K562 (cell line): Measurements from ENCODE around the gene INPP4B. TPM values are rescaled to one million over a fixed set of nuclear protein-coding genes. Genes with fewer than 3 reads are reported as not detected.

ENCODE experiments used
- ATAC-seq: fragments of 200-7000 bp; cut with Tn5 transposase; 3 replicates; pipeline ENCODE4 v1.9.1; 2020; ENCODE audit warnings: moderate library complexity
- BruUV-seq: library from RNA; stranded (reverse); fragments of 400-500 nt; replicated peaks from 2 replicates; lab custom pipeline; 2021; lab: Mats Ljungman, UMichigan
- CTCF ChIA-PET: fragments of 300-600 bp; formaldehyde crosslinking; extraction: SDS; loops from one replicate; lab custom pipeline; 2021; ENCODE audit warnings: low intra/inter-chr PET ratio; lab: Yijun Ruan, JAX
- POLR2A ChIA-PET: fragments of 300-600, 350-650 bp; sonication (Branson Sonifier 250); formaldehyde crosslinking; extraction: SDS; loops from one replicate; lab custom pipeline; 2021; ENCODE audit warnings: antibody characterized with exemption, inconsistent platforms; lab: Yijun Ruan, JAX
- DNase-seq, 4 experiments: peaks; one replicate each; pipeline versions ENCODE4 v3.0.0 to v3.0.0-alpha.2; 2011 to 2018; ENCODE audit warnings: low spot score in 3 of 4, mixed read lengths in 3 of 4; ENCODE audit errors: extremely low read depth in 1 of 4
- FAIRE-seq: peaks from 2 replicates; lab custom pipeline; 2011; peaks lifted over from hg19 to GRCh38; lab: Jason Lieb, UNC
- H2AFZ ChIP-seq: 2 replicates; pipeline ENCODE4 v1.6.0; 2011; ENCODE audit warnings: low read depth, low read length, control low read depth, inconsistent platforms
- H3K27ac ChIP-seq: fragments of 200-600 bp; 3 replicates; pipeline ENCODE4 v1.8.0; 2011; ENCODE audit warnings: low read depth, mild to moderate bottlenecking, control low read depth, inconsistent platforms, low read length, moderate library complexity, mixed read lengths; ENCODE audit errors: extremely low read depth
- H3K27me3 ChIP-seq, 2 experiments: fragments of 300-600 bp in 1 of 2; 2 replicates in 1 of 2; 3 replicates in 1 of 2; pipeline versions ENCODE4 v1.6.0 to v1.8.0; 2011; ENCODE audit warnings: inconsistent platforms in 2 of 2, low read length in 2 of 2, mild to moderate bottlenecking in 1 of 2, mixed read lengths in 1 of 2, moderate library complexity in 1 of 2; ENCODE audit not compliant: control insufficient read depth in 2 of 2, insufficient read depth in 2 of 2
- H3K36me3 ChIP-seq: fragments of 300-600 bp; 3 replicates; pipeline ENCODE4 v1.8.0; 2011; ENCODE audit warnings: mild to moderate bottlenecking, low read length, inconsistent platforms; ENCODE audit not compliant: control insufficient read depth, insufficient read depth
- H3K4me1 ChIP-seq, 2 experiments: fragments of 200-600 bp in 1 of 2; replicated peaks in 1 of 2; 2 replicates in 1 of 2; 3 replicates in 1 of 2; pipeline versions ENCODE4 v1.5.1 to v1.8.0; 2011; ENCODE audit warnings: inconsistent platforms in 2 of 2, low read length in 2 of 2, mild to moderate bottlenecking in 1 of 2, mixed read lengths in 1 of 2, moderate library complexity in 1 of 2; ENCODE audit not compliant: control insufficient read depth in 2 of 2, insufficient read depth in 2 of 2
- H3K4me2 ChIP-seq: 2 replicates; pipeline ENCODE4 v1.6.1; 2011; ENCODE audit warnings: low read length, control low read depth, inconsistent platforms, mixed read lengths; ENCODE audit not compliant: insufficient read depth
- H3K4me3 ChIP-seq: fragments of 200-600 bp; sonication (generic), shearing (Covaris generic); 2 replicates; pipeline ENCODE4 v1.5.1; 2016; ENCODE audit warnings: control low read depth, inconsistent platforms
- H3K79me2 ChIP-seq: fragments of 200-600 bp; 3 replicates; pipeline ENCODE4 v1.8.0; 2011; ENCODE audit warnings: low read length, inconsistent platforms; ENCODE audit not compliant: control insufficient read depth, insufficient read depth
- H3K9ac ChIP-seq, 2 experiments: 2 replicates each; pipeline versions ENCODE4 v1.6.0 to v1.6.1; 2011; ENCODE audit warnings: low read depth in 2 of 2, low read length in 2 of 2, control low read depth in 1 of 2, inconsistent platforms in 1 of 2, mild to moderate bottlenecking in 1 of 2, mixed read lengths in 1 of 2; ENCODE audit not compliant: insufficient read depth in 1 of 2
- H3K9me1 ChIP-seq: one replicate; pipeline ENCODE4 v1.6.0; 2011; ENCODE audit warnings: inconsistent platforms, mild to moderate bottlenecking, low read length, moderate library complexity; ENCODE audit not compliant: control insufficient read depth, insufficient read depth
- H3K9me3 ChIP-seq: replicated peaks from 2 replicates; pipeline ENCODE4 v1.5.1; 2011; ENCODE audit warnings: low read depth, low read length, inconsistent platforms; ENCODE audit not compliant: control insufficient read depth, insufficient read depth
- H4K20me1 ChIP-seq: replicated peaks from 2 replicates; pipeline ENCODE4 v1.6.1; 2011; ENCODE audit warnings: low read length, inconsistent platforms, mixed read lengths; ENCODE audit not compliant: control insufficient read depth, insufficient read depth
- BDP1 ChIP-seq: IDR thresholded peaks from 3 replicates; pipeline ENCODE4 v1.6.1; 2011; ENCODE audit not compliant: insufficient read length, insufficient read depth
- FOXJ3 ChIP-seq: sonication (generic); formaldehyde crosslinking; IDR thresholded peaks from 2 replicates; pipeline ENCODE4 v1.4.0; 2020; ENCODE audit warnings: mild to moderate bottlenecking, missing genetic modification reagents
- GTF3C2 ChIP-seq: IDR thresholded peaks from 3 replicates; pipeline ENCODE4 v1.6.1; 2011; ENCODE audit warnings: borderline replicate concordance, mild to moderate bottlenecking, moderate library complexity; ENCODE audit not compliant: insufficient read length; ENCODE audit errors: extremely low read depth
- JUN ChIP-seq, 2 experiments: sonication (generic) in 1 of 2; formaldehyde crosslinking in 1 of 2; IDR thresholded peaks; 2 replicates each; pipeline versions ENCODE4 v1.6.1 to v1.8.0; 2012 to 2022; ENCODE audit warnings: borderline replicate concordance in 2 of 2, mild to moderate bottlenecking in 2 of 2, improper control_type of control experiment in 1 of 2, low read depth in 1 of 2, low read length in 1 of 2, missing genetic modification reagents in 1 of 2
- KLF16 ChIP-seq: IDR thresholded peaks from 2 replicates; pipeline ENCODE4 v1.6.1; 2016; ENCODE audit warnings: antibody characterized with exemption
- NFE2 ChIP-seq: IDR thresholded peaks from 2 replicates; pipeline ENCODE4 v1.6.1; 2014; ENCODE audit warnings: antibody characterized with exemption, low read depth
- OTX1 ChIP-seq: fragments of 450-650 bp; formaldehyde crosslinking; IDR thresholded peaks from 2 replicates; pipeline ENCODE4 v1.4.0; 2022; ENCODE audit warnings: mild to moderate bottlenecking
- PCBP1 ChIP-seq: fragments of 200-400 bp; formaldehyde crosslinking; IDR thresholded peaks from 2 replicates; pipeline ENCODE4 v1.6.1; 2018; ENCODE audit warnings: mild to moderate bottlenecking, low read depth, low read length; ENCODE audit not compliant: poor library complexity, severe bottlenecking
- RBFOX2 ChIP-seq: fragments of 200-400 bp; formaldehyde crosslinking; IDR thresholded peaks from 2 replicates; pipeline ENCODE4 v1.6.1; 2017; ENCODE audit warnings: low read depth, mild to moderate bottlenecking, low read length, moderate library complexity
- RUNX1 ChIP-seq: sonication (generic); IDR thresholded peaks from 2 replicates; pipeline ENCODE4 v1.6.1; 2016; ENCODE audit warnings: antibody characterized with exemption, low read depth
- SPI1 ChIP-seq: IDR thresholded peaks from 2 replicates; pipeline ENCODE4 v1.6.1; 2011; ENCODE audit warnings: low read depth, low read length, control low read depth, borderline replicate concordance
- ZNF253 ChIP-seq: fragments of 250-450 bp; sonication (Bioruptor Pico); conservative IDR thresholded peaks from 2 replicates; pipeline ENCODE4 v1.6.1; 2021; ENCODE audit warnings: mild to moderate bottlenecking
- WGBS: fragments of 100-300 bp; shearing (Covaris generic); methylation state at CpG from one replicate; pipeline ENCODE4 v1.1.6; 2016; ENCODE audit warnings: low coverage, mixed read lengths; ENCODE audit not compliant: insufficient coverage; ENCODE audit errors: missing lambda C conversion rate; 5-methylcytosine and 5-hydroxymethylcytosine counted together
- in situ Hi-C: fragments of 300-500 bp; cut with MboI; formaldehyde crosslinking; loops from 4 replicates; pipeline ENCODE4 v1.15.0; 2018; ENCODE audit warnings: inconsistent platforms, mixed read lengths
- intact Hi-C: fragments of 100-400 bp; cut with micrococcal nuclease; formaldehyde crosslinking; loops from 2 replicates; pipeline ENCODE4 v1.14.2; 2022
- polyA plus RNA-seq, 8 experiments: library from polyadenylated mRNA; depleted of rRNA in 4 of 8; stranded (reverse) in 5 of 8; unstranded in 3 of 8; fragments of >200 nt; fragmentation: Nextera tagmentation in 2 of 8; fragmentation: Illumina TruSeq in 1 of 8; extraction: Ambion mirVana in 2 of 8; extraction: Trizol in 1 of 8; gene quantifications; 2 replicates each; pipeline versions ENCODE4 v1.2.1 to v1.2.3, GENCODE V29; 2011 to 2014; ENCODE audit warnings: inconsistent platforms in 1 of 8, missing spikeins in 1 of 8
- total RNA-seq, 7 experiments: library from RNA; depleted of rRNA in 6 of 7; stranded (reverse); fragments of >200 nt in 6 of 7; fragmentation: Illumina TruSeq in 2 of 7; extraction: Trizol in 2 of 7; gene quantifications; 2 replicates each; pipeline versions ENCODE4 v1.2.1 to v1.2.3, GENCODE V29; 2011 to 2021; ENCODE audit warnings: low replicate concordance in 1 of 7
- TF ChIP-seq, protein P1 (sequence below): fragments of 450-650 bp; IDR thresholded peaks from 2 replicates; pipeline ENCODE4 v1.6.1; 2016; ENCODE audit warnings: borderline replicate concordance
- TF ChIP-seq, protein P2 (sequence below): sonication (generic); formaldehyde crosslinking; IDR thresholded peaks from 2 replicates; pipeline ENCODE4 v1.8.0; 2022; ENCODE audit warnings: mild to moderate bottlenecking, missing genetic modification reagents

The INPP4B gene
- total and polyA plus RNA-seq, 9 of the 15 experiments (the other 6 are each of a cell fraction or from before 2014, with no cell fraction given) = 0.04 to 0.11 TPM; not detected in 7

- in situ Hi-C loops (no loop called here), intact Hi-C loops (no loop called here)
- H3K27ac ChIP-seq = no peak overlapping the region
- H3K9me3 ChIP-seq = no peaks in the 10 kb centered on the region
- FAIRE-seq (no peak), ATAC-seq (no peak), DNase-seq (no peak)
- H3K4me3 ChIP-seq = no peak overlapping the region
- no peaks in the 10 kb centered on the region for H3K4me1 ChIP-seq
- ChIA-PET CTCF (no interaction called here), POLR2A (no interaction called here)
- H3K36me3 ChIP-seq = no peaks in the 10 kb centered on the region
- H3K4me2 ChIP-seq = no peak overlapping the region
- no peaks in the 10 kb centered on the region for H3K9me1 ChIP-seq
- 3% methylated on average over 3 of the region's 3 CpGs for WGBS
- no TSS peak for BruUV-seq
- no peaks in the 10 kb centered on the region for H3K27me3 ChIP-seq
- H3K79me2 ChIP-seq = no peaks in the 10 kb centered on the region
- no peaks in the 10 kb centered on the region for H4K20me1 ChIP-seq
- H2AFZ ChIP-seq = no peak overlapping the region
- H3K9ac ChIP-seq = no peak overlapping the region
- TF ChIP-seq SPI1 (no peak), RUNX1 (no peak), FOXJ3 (CRISPR knock-in tag) (no peak), GTF3C2 (no peak), PCBP1 (no peak), BDP1 (no peak), RBFOX2 (no peak), NFE2 (no peak), JUN (IDR thresholded peaks at IDR 0.05; ENCODE audit: borderline replicate concordance, low read depth, low read length) (no peak), JUN (CRISPR knock-in tag; IDR thresholded peaks at IDR 0.05; ENCODE audit: borderline replicate concordance) (no peak), KLF16 (no peak), ZNF253 (CRISPR knock-in tag) (no peak), OTX1 (CRISPR knock-in tag) (no peak)
- TF ChIP-seq, protein P1, sequence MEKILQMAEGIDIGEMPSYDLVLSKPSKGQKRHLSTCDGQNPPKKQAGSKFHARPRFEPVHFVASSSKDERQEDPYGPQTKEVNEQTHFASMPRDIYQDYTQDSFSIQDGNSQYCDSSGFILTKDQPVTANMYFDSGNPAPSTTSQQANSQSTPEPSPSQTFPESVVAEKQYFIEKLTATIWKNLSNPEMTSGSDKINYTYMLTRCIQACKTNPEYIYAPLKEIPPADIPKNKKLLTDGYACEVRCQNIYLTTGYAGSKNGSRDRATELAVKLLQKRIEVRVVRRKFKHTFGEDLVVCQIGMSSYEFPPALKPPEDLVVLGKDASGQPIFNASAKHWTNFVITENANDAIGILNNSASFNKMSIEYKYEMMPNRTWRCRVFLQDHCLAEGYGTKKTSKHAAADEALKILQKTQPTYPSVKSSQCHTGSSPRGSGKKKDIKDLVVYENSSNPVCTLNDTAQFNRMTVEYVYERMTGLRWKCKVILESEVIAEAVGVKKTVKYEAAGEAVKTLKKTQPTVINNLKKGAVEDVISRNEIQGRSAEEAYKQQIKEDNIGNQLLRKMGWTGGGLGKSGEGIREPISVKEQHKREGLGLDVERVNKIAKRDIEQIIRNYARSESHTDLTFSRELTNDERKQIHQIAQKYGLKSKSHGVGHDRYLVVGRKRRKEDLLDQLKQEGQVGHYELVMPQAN = no peak
- TF ChIP-seq, protein P2, sequence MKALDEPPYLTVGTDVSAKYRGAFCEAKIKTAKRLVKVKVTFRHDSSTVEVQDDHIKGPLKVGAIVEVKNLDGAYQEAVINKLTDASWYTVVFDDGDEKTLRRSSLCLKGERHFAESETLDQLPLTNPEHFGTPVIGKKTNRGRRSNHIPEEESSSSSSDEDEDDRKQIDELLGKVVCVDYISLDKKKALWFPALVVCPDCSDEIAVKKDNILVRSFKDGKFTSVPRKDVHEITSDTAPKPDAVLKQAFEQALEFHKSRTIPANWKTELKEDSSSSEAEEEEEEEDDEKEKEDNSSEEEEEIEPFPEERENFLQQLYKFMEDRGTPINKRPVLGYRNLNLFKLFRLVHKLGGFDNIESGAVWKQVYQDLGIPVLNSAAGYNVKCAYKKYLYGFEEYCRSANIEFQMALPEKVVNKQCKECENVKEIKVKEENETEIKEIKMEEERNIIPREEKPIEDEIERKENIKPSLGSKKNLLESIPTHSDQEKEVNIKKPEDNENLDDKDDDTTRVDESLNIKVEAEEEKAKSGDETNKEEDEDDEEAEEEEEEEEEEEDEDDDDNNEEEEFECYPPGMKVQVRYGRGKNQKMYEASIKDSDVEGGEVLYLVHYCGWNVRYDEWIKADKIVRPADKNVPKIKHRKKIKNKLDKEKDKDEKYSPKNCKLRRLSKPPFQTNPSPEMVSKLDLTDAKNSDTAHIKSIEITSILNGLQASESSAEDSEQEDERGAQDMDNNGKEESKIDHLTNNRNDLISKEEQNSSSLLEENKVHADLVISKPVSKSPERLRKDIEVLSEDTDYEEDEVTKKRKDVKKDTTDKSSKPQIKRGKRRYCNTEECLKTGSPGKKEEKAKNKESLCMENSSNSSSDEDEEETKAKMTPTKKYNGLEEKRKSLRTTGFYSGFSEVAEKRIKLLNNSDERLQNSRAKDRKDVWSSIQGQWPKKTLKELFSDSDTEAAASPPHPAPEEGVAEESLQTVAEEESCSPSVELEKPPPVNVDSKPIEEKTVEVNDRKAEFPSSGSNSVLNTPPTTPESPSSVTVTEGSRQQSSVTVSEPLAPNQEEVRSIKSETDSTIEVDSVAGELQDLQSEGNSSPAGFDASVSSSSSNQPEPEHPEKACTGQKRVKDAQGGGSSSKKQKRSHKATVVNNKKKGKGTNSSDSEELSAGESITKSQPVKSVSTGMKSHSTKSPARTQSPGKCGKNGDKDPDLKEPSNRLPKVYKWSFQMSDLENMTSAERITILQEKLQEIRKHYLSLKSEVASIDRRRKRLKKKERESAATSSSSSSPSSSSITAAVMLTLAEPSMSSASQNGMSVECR (CRISPR knock-in tag) = no peak
Measured at GRCh38 chr4:142181021-142181420, 665.1 kb downstream of the INPP4B start.
